Thoracic aorta (tissue), 2 donors: Measurements from ENCODE around the gene PCP2. TPM values are rescaled to one million over a fixed set of nuclear protein-coding genes. Genes with fewer than 3 reads are reported as not detected.

Experiments used
- ATAC-seq: fragments of 150-250 bp; one replicate; pipeline ENCODE4 v1.8.0; 2017; ENCODE audit warnings: low read depth; ENCODE audit not compliant: insufficient number of reproducible peaks, low FRiP score
- DNase-seq: peaks from one replicate; pipeline ENCODE4 v3.0.0-alpha.2; 2020; ENCODE audit warnings: low spot score
- H3K27ac ChIP-seq, 2 donors: fragments of 200-600 bp; sonication (generic); 1 replicate in 1 of 2; 2 replicates in 1 of 2; pipeline ENCODE4 v1.5.1; 2016; ENCODE audit warnings: mild to moderate bottlenecking in 2 of 2, moderate library complexity in 2 of 2
- H3K27me3 ChIP-seq: fragments of 200-600 bp; sonication (generic); replicated peaks from 2 replicates; pipeline ENCODE4 v1.6.0; 2016; ENCODE audit warnings: mild to moderate bottlenecking; ENCODE audit not compliant: insufficient read depth
- H3K36me3 ChIP-seq: fragments of 200-600 bp; sonication (generic); one replicate; pipeline ENCODE4 v1.5.1; 2016
- H3K4me1 ChIP-seq, 2 donors: fragments of 200-600 bp; sonication (generic); 1 replicate in 1 of 2; 2 replicates in 1 of 2; pipeline versions ENCODE4 v1.5.1 to v1.6.0; 2016; ENCODE audit warnings: low read depth in 2 of 2, mild to moderate bottlenecking in 1 of 2; ENCODE audit not compliant: control insufficient read depth in 1 of 2
- H3K4me3 ChIP-seq: fragments of 200-600 bp; sonication (generic); 2 replicates; pipeline ENCODE4 v1.5.1; 2016; ENCODE audit warnings: mild to moderate bottlenecking
- H3K9me3 ChIP-seq: fragments of 200-600 bp; sonication (generic); 2 replicates; pipeline ENCODE4 v1.5.1; 2016
- total RNA-seq, 2 donors: library from RNA; depleted of rRNA; stranded (reverse); fragments of >200 nt; gene quantifications; one replicate each; pipeline versions ENCODE4 v1.1.0 to v1.2.3, GENCODE V29; 2016
- TF ChIP-seq, protein P1 (sequence below): fragments of 200-600 bp; sonication (generic); IDR thresholded peaks from one replicate; pipeline ENCODE4 v1.5.1; 2019; ENCODE audit warnings: antibody characterized with exemption

The PCP2 gene
- total RNA-seq, 2 donors from 2014 or later = not detected

- Histone ChIP-seq H3K4me1 (peaks cover 22 to 29% of the 10 kb centered on the region in 2 donors), H3K27me3 (no peaks in the 10 kb centered on the region), H3K9me3 (no peaks in the 10 kb centered on the region), H3K4me3 (no peak overlapping the region), H3K27ac (no peak overlapping the region), H3K36me3 (peaks cover 26% of the 10 kb centered on the region)
- TF ChIP-seq, protein P1, sequence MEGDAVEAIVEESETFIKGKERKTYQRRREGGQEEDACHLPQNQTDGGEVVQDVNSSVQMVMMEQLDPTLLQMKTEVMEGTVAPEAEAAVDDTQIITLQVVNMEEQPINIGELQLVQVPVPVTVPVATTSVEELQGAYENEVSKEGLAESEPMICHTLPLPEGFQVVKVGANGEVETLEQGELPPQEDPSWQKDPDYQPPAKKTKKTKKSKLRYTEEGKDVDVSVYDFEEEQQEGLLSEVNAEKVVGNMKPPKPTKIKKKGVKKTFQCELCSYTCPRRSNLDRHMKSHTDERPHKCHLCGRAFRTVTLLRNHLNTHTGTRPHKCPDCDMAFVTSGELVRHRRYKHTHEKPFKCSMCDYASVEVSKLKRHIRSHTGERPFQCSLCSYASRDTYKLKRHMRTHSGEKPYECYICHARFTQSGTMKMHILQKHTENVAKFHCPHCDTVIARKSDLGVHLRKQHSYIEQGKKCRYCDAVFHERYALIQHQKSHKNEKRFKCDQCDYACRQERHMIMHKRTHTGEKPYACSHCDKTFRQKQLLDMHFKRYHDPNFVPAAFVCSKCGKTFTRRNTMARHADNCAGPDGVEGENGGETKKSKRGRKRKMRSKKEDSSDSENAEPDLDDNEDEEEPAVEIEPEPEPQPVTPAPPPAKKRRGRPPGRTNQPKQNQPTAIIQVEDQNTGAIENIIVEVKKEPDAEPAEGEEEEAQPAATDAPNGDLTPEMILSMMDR = no peak
- ATAC-seq (no peak), DNase-seq (no peak)
These were observed 6.4 kb downstream of the PCP2 start for GRCh38 chr19:7627166-7627565.

GRCh38 chr19:7625763-7626372 is 7.7 kb downstream of the PCP2 start:
- Histone ChIP-seq H3K4me1 (peaks cover 21 to 26% of the 10 kb centered on the region in 2 donors), H3K4me3 (no peak overlapping the region), H3K9me3 (no peaks in the 10 kb centered on the region), H3K27ac (no peak overlapping the region), H3K27me3 (no peaks in the 10 kb centered on the region), H3K36me3 (peaks cover 39% of the 10 kb centered on the region)
- DNase-seq (no peak), ATAC-seq (no peak)
- TF ChIP-seq, protein P1 = no peak

DNA sequence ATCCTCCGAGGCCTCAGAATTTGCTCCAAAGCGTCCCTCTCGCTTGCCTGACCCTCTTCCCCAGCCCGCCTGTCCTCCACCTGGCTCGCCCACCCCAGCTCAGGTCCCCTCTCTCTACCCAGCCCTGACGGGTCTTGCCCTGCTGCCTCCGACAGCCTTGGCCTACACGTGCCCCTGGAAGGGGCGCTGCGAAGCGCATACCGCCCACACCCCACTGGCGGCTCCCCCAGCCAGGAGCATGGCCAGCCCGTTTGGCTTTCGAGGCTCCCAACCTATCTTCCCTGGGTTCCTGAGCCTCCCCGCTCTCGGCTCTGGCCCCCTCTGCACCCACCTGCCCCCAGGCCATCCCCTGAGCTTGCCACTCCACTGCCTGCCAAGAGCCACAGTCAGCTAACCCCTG is 8.7 kb downstream of the PCP2 start:
- Histone ChIP-seq H3K9me3 (no peaks in the 10 kb centered on the region), H3K4me1 (peaks cover 12 to 16% of the 10 kb centered on the region in 2 donors), H3K4me3 (no peak overlapping the region), H3K27ac (no peak overlapping the region), H3K36me3 (peaks cover 49% of the 10 kb centered on the region), H3K27me3 (no peaks in the 10 kb centered on the region)
- TF ChIP-seq, protein P1 = no peak
- DNase-seq (no peak), ATAC-seq (no peak)

DNA sequence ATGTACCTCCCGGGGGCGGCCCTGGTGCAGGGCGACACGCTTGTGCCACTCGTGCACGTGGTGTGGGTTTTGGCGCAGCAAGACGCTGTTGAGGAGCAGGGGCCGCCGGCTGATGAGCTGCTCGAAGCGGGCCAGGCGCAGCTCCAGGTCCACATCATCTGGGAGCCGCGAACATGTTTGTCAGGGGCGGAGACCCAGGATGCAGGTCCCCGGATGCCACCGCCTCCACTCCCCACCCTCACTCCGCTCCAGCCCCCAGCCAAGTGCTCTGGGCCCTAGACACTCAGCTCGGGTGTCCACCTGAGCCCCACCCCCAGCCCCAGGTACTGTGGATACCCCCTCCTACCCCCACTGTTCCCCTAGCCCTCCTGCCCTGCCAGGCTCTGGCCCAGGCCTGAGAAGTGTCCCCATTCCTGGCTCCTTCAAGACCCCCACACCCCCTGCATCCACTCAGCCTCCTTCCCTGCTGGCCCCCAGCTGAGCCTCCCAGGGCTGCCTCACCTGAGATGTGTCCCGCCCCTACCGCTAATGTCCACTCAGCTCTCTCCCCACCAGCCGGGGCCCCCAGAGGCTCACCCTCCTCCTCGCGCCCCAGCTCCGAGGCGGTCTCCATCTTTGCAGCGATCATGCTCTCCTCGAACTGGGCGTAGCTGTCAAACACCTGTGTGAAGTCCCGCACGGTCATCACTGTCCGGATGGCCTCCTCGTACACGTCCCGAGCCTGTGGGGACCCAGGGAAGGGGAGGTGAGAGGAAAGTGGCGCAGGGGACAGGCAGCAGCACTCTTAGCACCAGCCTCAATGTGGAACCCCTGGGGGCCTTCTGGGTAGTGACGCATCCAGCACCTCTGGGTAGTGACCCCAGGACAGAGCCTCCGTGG is 9.6 kb downstream of the PCP2 start:
- no peak for ATAC-seq
- Histone ChIP-seq H3K9me3 (no peaks in the 10 kb centered on the region), H3K36me3 (peaks cover 52% of the 10 kb centered on the region), H3K4me3 (no peak overlapping the region), H3K4me1 (peaks cover 12 to 15% of the 10 kb centered on the region in 2 donors), H3K27ac (no peak overlapping the region), H3K27me3 (no peaks in the 10 kb centered on the region)
- no peak for DNase-seq
- TF ChIP-seq, protein P1 = no peak

DNA sequence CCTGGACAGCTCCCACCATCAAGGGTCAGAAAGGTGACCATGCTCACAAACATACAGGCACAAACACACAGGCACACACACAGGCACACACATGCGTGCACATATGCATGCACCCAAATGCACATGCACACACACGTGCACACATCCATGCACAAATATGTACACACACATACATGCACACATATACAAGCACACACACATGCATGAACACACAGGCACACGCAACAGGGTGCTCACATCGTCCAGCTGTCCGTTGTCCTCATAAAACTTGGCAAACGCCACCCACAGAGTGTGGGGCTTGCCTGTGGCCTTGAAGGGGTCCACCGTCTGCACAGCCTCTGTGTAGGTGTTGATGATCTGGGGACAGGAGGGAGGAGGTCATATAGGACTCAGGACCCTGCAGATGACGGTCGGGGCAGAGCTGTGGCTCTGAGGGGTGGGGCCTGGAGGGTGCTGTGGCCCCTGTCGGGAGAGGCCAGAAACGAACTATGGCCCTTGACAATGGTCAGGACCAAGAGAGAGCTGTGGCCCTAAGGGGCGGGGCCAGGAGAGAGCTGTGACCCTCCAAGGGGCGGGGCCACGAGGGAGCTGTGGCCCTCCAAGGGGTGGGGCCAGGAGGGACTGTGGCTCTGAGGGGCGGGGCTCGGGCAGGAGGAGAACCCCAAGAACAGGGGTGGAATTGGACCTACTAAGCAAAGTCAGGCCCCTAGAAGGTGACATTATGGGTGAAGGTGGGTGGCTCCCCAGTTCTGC is 10.4 kb downstream of the PCP2 start:
- H3K9me3 ChIP-seq = no peaks in the 10 kb centered on the region
- DNase-seq = no peak
- H3K4me3 ChIP-seq = no peak overlapping the region
- ATAC-seq = no peak
- H3K36me3 ChIP-seq = peaks cover 52% of the 10 kb centered on the region
- TF ChIP-seq, protein P1 = no peak
- H3K27me3 ChIP-seq = no peaks in the 10 kb centered on the region
- peaks cover 5 to 7% of the 10 kb centered on the region in 2 donors for H3K4me1 ChIP-seq
- H3K27ac ChIP-seq = no peak overlapping the region
